ENCODE measurements around the gene OR4C13.

DNA sequence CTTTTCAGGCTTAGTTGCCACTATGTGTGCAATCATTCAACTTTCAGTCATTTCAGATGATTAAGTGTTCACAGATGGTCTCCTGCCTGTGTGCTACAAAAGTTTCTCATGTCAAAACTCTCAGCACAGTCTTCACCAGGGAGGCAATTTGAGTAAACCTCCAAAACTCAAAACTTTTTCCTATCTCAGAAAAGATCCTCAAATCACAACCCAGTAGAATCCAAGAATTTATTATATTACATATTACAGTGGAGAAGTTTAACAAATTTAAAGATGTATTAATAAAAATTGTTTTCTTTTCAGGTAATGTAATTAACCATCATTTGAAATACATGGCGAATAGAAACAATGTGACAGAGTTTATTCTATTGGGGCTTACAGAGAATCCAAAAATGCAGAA lies at the start of gene OR4C13:
- TF ChIP-seq, protein P1, sequence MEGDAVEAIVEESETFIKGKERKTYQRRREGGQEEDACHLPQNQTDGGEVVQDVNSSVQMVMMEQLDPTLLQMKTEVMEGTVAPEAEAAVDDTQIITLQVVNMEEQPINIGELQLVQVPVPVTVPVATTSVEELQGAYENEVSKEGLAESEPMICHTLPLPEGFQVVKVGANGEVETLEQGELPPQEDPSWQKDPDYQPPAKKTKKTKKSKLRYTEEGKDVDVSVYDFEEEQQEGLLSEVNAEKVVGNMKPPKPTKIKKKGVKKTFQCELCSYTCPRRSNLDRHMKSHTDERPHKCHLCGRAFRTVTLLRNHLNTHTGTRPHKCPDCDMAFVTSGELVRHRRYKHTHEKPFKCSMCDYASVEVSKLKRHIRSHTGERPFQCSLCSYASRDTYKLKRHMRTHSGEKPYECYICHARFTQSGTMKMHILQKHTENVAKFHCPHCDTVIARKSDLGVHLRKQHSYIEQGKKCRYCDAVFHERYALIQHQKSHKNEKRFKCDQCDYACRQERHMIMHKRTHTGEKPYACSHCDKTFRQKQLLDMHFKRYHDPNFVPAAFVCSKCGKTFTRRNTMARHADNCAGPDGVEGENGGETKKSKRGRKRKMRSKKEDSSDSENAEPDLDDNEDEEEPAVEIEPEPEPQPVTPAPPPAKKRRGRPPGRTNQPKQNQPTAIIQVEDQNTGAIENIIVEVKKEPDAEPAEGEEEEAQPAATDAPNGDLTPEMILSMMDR (IDR thresholded peaks at IDR 0.05) = no peak
- TF ChIP-seq POLR2AphosphoS5 (IDR thresholded peaks at IDR 0.05) = no peak

Measured in stomach (tissue), 4 donors.